HepG2 (cell line): ENCODE measurements around the gene GTF2H4. TPM values are rescaled to one million over a fixed set of nuclear protein-coding genes. Genes with fewer than 3 reads are reported as not detected.

Experiments used
- ARID5B ChIP-seq: IDR thresholded peaks from 2 replicates; pipeline ENCODE4 v1.4.0; 2020; ENCODE audit warnings: mild to moderate bottlenecking, missing genetic modification reagents
- FLYWCH1 ChIP-seq: sonication (generic); formaldehyde crosslinking; IDR thresholded peaks from 2 replicates; pipeline ENCODE4 v1.8.1; 2023; ENCODE audit warnings: mild to moderate bottlenecking, missing genetic modification reagents
- HDAC6 ChIP-seq: fragments of 200-600 bp; sonication (generic); IDR thresholded peaks from 2 replicates; pipeline ENCODE4 v1.7.0; 2017; ENCODE audit warnings: mild to moderate bottlenecking, antibody characterized with exemption, low read length, low read depth
- IRF2 ChIP-seq: IDR thresholded peaks from 2 replicates; pipeline ENCODE4 v1.6.1; 2018; ENCODE audit warnings: missing genetic modification reagents, missing compliant biosample characterization
- NBN ChIP-seq: fragments of 450-650 bp; conservative IDR thresholded peaks from 2 replicates; pipeline ENCODE4 v1.6.1; 2017
- NKX3-1 ChIP-seq: sonication (generic); formaldehyde crosslinking; IDR thresholded peaks from 2 replicates; pipeline ENCODE4 v1.5.0; 2020; ENCODE audit warnings: missing genetic modification reagents
- POLR2AphosphoS5 ChIP-seq: IDR thresholded peaks from 2 replicates; pipeline ENCODE4 v1.6.1; 2012; ENCODE audit warnings: low read depth, low read length
- RORA ChIP-seq: sonication (generic); formaldehyde crosslinking; IDR thresholded peaks from 2 replicates; pipeline ENCODE4 v1.5.0; 2020; ENCODE audit warnings: mild to moderate bottlenecking, missing genetic modification reagents, moderate library complexity
- SALL2 ChIP-seq: sonication (generic); formaldehyde crosslinking; IDR thresholded peaks from 2 replicates; pipeline ENCODE4 v1.8.1; 2023; ENCODE audit warnings: mild to moderate bottlenecking, missing genetic modification reagents, inconsistent platforms
- SP5 ChIP-seq: IDR thresholded peaks from 2 replicates; pipeline ENCODE4 v1.6.1; 2016; ENCODE audit warnings: low read depth, borderline replicate concordance
- THAP7 ChIP-seq: sonication (generic); formaldehyde crosslinking; IDR thresholded peaks from 2 replicates; pipeline ENCODE4 v1.8.1; 2023; ENCODE audit warnings: mild to moderate bottlenecking, missing genetic modification reagents
- ZNF160 ChIP-seq: sonication (generic); formaldehyde crosslinking; IDR thresholded peaks from 2 replicates; pipeline ENCODE4 v1.8.0; 2022; ENCODE audit warnings: mild to moderate bottlenecking, inconsistent platforms, missing genetic modification reagents
- ZNF883 ChIP-seq: sonication (generic); formaldehyde crosslinking; IDR thresholded peaks from 2 replicates; pipeline ENCODE4 v1.5.1; 2020; ENCODE audit warnings: mild to moderate bottlenecking, missing genetic modification reagents; ENCODE audit errors: not compliant biosample characterization
- polyA plus RNA-seq, 8 experiments: library from polyadenylated mRNA; depleted of rRNA in 3 of 8; stranded (reverse) in 7 of 8; unstranded in 1 of 8; fragments of >200 nt; fragmentation: Illumina TruSeq in 4 of 8; extraction: Trizol in 4 of 8; gene quantifications; 2 replicates each; pipeline versions ENCODE4 v1.2.1 to v1.2.3, GENCODE V29; 2011 to 2016; ENCODE audit warnings: low read depth in 4 of 8, missing spikeins in 1 of 8, mixed read lengths in 1 of 8; ENCODE audit not compliant: insufficient read depth in 1 of 8
- total RNA-seq, 5 experiments: library from RNA; depleted of rRNA; stranded (reverse); fragments of >200 nt; fragmentation: Illumina TruSeq; extraction: Trizol; gene quantifications; 2 replicates each; pipeline ENCODE4 v1.2.3, GENCODE V29; 2016; ENCODE audit warnings: low read depth in 1 of 5
- TF ChIP-seq, protein P1 (sequence below): sonication (generic); formaldehyde crosslinking; IDR thresholded peaks from 2 replicates; pipeline ENCODE4 v1.8.0; 2022; ENCODE audit warnings: low read depth, missing genetic modification reagents
- TF ChIP-seq, protein P2 (sequence below): sonication (generic); formaldehyde crosslinking; IDR thresholded peaks from 2 replicates; pipeline ENCODE4 v1.5.0; 2020; ENCODE audit warnings: mild to moderate bottlenecking, missing genetic modification reagents
- TF ChIP-seq, protein P3 (sequence below): sonication (generic); formaldehyde crosslinking; IDR thresholded peaks from 2 replicates; pipeline ENCODE4 v1.4.0; 2020; ENCODE audit warnings: mild to moderate bottlenecking, missing genetic modification reagents
- TF ChIP-seq, protein P4 (sequence below): sonication (generic); formaldehyde crosslinking; IDR thresholded peaks from 2 replicates; pipeline ENCODE4 v1.4.0; 2020; ENCODE audit warnings: missing genetic modification reagents

GTF2H4 gene
- total and polyA plus RNA-seq, 2 of the 13 experiments (the other 11 are each of a cell fraction or from before 2014, with no cell fraction given), result 15.9 to 49.3 TPM

DNA sequence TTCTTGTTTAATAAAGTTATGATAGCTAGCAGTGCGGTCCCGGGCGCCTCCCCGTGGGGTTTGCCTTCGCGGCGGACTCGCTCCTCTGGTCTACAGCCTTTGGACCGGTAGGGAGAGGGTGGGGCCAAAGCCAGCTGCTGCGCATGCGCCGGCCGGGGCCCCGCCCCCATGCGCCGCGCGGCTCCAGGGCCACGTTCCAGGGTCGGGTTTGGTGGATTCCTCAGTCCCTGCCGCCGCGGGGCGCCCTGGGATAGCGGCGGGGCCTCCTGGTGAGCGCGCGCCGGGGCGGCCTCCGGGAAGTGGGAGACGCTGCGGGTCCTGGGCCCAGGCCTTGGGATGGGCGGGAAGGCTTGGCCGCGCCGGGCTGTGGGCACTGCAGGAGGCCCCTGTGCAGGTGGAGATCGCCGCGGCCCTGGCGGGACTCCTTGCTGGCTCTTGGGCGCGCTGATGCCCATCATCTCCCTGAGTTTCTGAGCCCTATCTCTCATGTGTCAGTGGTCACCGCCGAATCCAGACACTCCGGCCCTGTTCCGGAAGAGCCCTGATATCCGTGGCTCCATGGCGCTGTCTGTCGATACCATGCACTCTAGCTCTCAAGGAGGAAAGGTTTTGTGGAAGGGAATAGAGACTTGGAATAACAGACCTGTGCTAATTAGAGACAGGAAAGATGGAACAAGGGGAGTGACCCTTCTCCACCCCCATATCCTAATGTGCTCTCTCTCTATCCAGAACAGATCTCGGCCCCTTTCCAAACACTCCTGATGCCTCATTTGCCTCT lies 6.3 kb downstream of the GTF2H4 start, which contains the start of gene VARS2 (continued):
- peak; percentile 73 for TF ChIP-seq ARID5B (CRISPR knock-in tag)
- TF ChIP-seq NKX3-1, result peak; percentile 97
- peak; percentile 94 for TF ChIP-seq IRF2 (CRISPR knock-in tag)
- peak; percentile 95 for TF ChIP-seq ZNF883 (CRISPR knock-in tag)
- no peak for TF ChIP-seq NBN
- peak; percentile 81 for TF ChIP-seq POLR2AphosphoS5
- TF ChIP-seq, protein P1, sequence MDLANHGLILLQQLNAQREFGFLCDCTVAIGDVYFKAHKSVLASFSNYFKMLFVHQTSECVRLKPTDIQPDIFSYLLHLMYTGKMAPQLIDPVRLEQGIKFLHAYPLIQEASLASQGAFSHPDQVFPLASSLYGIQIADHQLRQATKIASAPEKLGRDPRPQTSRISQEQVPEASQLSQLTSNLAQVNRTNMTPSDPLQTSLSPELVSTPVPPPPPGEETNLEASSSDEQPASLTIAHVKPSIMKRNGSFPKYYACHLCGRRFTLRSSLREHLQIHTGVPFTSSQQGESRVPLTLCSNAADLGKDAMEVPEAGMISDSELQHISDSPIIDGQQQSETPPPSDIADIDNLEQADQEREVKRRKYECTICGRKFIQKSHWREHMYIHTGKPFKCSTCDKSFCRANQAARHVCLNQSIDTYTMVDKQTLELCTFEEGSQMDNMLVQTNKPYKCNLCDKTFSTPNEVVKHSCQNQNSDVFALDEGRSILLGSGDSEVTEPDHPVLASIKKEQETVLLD (CRISPR knock-in tag), result peak; percentile 74; the same call in 1 of the 2 replicates
- peak; percentile 80 for TF ChIP-seq SP5 (CRISPR knock-in tag)
- no peak for TF ChIP-seq THAP7 (CRISPR knock-in tag)
- TF ChIP-seq SALL2 (CRISPR knock-in tag), result peak; percentile 98
- TF ChIP-seq, protein P2, sequence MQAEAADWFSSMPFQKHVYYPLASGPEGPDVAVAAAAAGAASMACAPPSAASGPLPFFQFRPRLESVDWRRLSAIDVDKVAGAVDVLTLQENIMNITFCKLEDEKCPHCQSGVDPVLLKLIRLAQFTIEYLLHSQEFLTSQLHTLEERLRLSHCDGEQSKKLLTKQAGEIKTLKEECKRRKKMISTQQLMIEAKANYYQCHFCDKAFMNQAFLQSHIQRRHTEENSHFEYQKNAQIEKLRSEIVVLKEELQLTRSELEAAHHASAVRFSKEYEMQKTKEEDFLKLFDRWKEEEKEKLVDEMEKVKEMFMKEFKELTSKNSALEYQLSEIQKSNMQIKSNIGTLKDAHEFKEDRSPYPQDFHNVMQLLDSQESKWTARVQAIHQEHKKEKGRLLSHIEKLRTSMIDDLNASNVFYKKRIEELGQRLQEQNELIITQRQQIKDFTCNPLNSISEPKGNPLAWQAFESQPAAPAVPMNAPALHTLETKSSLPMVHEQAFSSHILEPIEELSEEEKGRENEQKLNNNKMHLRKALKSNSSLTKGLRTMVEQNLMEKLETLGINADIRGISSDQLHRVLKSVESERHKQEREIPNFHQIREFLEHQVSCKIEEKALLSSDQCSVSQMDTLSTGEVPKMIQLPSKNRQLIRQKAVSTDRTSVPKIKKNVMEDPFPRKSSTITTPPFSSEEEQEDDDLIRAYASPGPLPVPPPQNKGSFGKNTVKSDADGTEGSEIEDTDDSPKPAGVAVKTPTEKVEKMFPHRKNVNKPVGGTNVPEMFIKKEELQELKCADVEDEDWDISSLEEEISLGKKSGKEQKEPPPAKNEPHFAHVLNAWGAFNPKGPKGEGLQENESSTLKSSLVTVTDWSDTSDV, result peak; percentile 80; the same call in 1 of the 2 replicates
- no peak for TF ChIP-seq HDAC6
- TF ChIP-seq, protein P3, sequence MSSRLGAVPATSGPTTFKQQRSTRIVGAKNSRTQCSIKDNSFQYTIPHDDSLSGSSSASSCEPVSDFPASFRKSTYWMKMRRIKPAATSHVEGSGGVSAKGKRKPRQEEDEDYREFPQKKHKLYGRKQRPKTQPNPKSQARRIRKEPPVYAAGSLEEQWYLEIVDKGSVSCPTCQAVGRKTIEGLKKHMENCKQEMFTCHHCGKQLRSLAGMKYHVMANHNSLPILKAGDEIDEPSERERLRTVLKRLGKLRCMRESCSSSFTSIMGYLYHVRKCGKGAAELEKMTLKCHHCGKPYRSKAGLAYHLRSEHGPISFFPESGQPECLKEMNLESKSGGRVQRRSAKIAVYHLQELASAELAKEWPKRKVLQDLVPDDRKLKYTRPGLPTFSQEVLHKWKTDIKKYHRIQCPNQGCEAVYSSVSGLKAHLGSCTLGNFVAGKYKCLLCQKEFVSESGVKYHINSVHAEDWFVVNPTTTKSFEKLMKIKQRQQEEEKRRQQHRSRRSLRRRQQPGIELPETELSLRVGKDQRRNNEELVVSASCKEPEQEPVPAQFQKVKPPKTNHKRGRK (CRISPR knock-in tag), result no peak
- TF ChIP-seq RORA (CRISPR knock-in tag), result no peak
- peak; percentile 95 for TF ChIP-seq ZNF160 (CRISPR knock-in tag)
- TF ChIP-seq FLYWCH1 (CRISPR knock-in tag), result peak; percentile 61; the same call in 1 of the 2 replicates
- TF ChIP-seq, protein P4, sequence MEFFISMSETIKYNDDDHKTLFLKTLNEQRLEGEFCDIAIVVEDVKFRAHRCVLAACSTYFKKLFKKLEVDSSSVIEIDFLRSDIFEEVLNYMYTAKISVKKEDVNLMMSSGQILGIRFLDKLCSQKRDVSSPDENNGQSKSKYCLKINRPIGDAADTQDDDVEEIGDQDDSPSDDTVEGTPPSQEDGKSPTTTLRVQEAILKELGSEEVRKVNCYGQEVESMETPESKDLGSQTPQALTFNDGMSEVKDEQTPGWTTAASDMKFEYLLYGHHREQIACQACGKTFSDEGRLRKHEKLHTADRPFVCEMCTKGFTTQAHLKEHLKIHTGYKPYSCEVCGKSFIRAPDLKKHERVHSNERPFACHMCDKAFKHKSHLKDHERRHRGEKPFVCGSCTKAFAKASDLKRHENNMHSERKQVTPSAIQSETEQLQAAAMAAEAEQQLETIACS (CRISPR knock-in tag), result peak; percentile 81
